WTC11 (cell line): ENCODE measurements around the gene SLC10A2. TPM values are rescaled to one million over a fixed set of nuclear protein-coding genes. Genes with fewer than 3 reads are reported as not detected.

Source experiments
- ATAC-seq: fragments of 200-7000 bp; cut with Tn5 transposase; 2 replicates; pipeline ENCODE4 v1.10.0; 2021; ENCODE audit warnings: mild to moderate bottlenecking, moderate library complexity
- CTCF ChIA-PET: fragments of 300-600 bp; sonication (Branson Sonifier 250); formaldehyde crosslinking; loops from one replicate; lab custom pipeline; 2021; ENCODE audit warnings: antibody characterized with exemption; lab: Charles Lee
- POLR2A ChIA-PET: fragments of 350-600 bp; sonication (Branson Sonifier 250); formaldehyde crosslinking; loops from one replicate; lab custom pipeline; 2021; ENCODE audit warnings: antibody characterized with exemption; lab: Charles Lee
- DNase-seq: peaks from one replicate; pipeline ENCODE4 v3.0.0; 2021; ENCODE audit warnings: low spot score
- H3K27ac Mint-ChIP-seq: 2 replicates; pipeline ENCODE4 v1.8.0; 2021; ENCODE audit warnings: mixed read lengths
- H3K27me3 Mint-ChIP-seq: 2 replicates; pipeline ENCODE4 v1.8.0; 2021; ENCODE audit warnings: low read depth, mild to moderate bottlenecking, moderate library complexity, mixed read lengths
- H3K36me3 Mint-ChIP-seq: 2 replicates; pipeline ENCODE4 v1.8.0; 2021; ENCODE audit warnings: mixed read lengths
- H3K4me1 Mint-ChIP-seq: 2 replicates; pipeline ENCODE4 v1.8.0; 2022; ENCODE audit warnings: mixed read lengths
- H3K4me3 Mint-ChIP-seq: 2 replicates; pipeline ENCODE4 v1.8.0; 2021; ENCODE audit warnings: mild to moderate bottlenecking, moderate library complexity, mixed read lengths
- H3K9me3 Mint-ChIP-seq: 2 replicates; pipeline ENCODE4 v1.8.0; 2021; ENCODE audit warnings: mixed read lengths
- ELF4 ChIP-seq: sonication (generic); formaldehyde crosslinking; IDR thresholded peaks from 2 replicates; pipeline ENCODE4 v1.8.1; 2022; ENCODE audit warnings: low read depth, mild to moderate bottlenecking, moderate library complexity, missing genetic modification reagents
- FOXK1 ChIP-seq: sonication (generic); formaldehyde crosslinking; IDR thresholded peaks from 2 replicates; pipeline ENCODE4 v1.8.0; 2022; ENCODE audit warnings: mild to moderate bottlenecking, moderate library complexity, missing genetic modification reagents
- GTF2I ChIP-seq: fragments of 250-450 bp; sonication (Bioruptor Pico); conservative IDR thresholded peaks from 2 replicates; pipeline ENCODE4 v1.4.0; 2021; ENCODE audit warnings: mild to moderate bottlenecking
- JAZF1 ChIP-seq: fragments of 250-450 bp; sonication (Bioruptor Pico); IDR thresholded peaks from 2 replicates; pipeline ENCODE4 v1.9.0; 2021; ENCODE audit warnings: moderate library complexity, mild to moderate bottlenecking, inconsistent platforms
- ZNF232 ChIP-seq: sonication (generic); formaldehyde crosslinking; IDR thresholded peaks from 2 replicates; pipeline ENCODE4 v1.8.0; 2022; ENCODE audit warnings: mild to moderate bottlenecking, missing genetic modification reagents
- total RNA-seq: library from RNA; stranded (reverse); gene quantifications from 3 replicates; pipeline ENCODE4 v1.2.3, GENCODE V29; 2021
- TF ChIP-seq, protein P1 (sequence below): sonication (generic); formaldehyde crosslinking; IDR thresholded peaks from 2 replicates; pipeline ENCODE4 v1.8.0; 2022; ENCODE audit warnings: mild to moderate bottlenecking, missing genetic modification reagents
- TF ChIP-seq, protein P2 (sequence below): sonication (generic); formaldehyde crosslinking; IDR thresholded peaks from 2 replicates; pipeline ENCODE4 v1.8.1; 2023; ENCODE audit warnings: mild to moderate bottlenecking, missing genetic modification reagents
- TF ChIP-seq, protein P3 (sequence below): sonication (generic); formaldehyde crosslinking; IDR thresholded peaks from 2 replicates; pipeline ENCODE4 v1.8.0; 2023; ENCODE audit warnings: missing genetic modification reagents
- TF ChIP-seq, protein P4 (sequence below): sonication (generic); formaldehyde crosslinking; IDR thresholded peaks from 2 replicates; pipeline ENCODE4 v1.8.1; 2022; ENCODE audit warnings: mild to moderate bottlenecking, missing genetic modification reagents, moderate library complexity, borderline replicate concordance
- TF ChIP-seq, protein P5 (sequence below): fragments of 250-450 bp; sonication (Bioruptor Pico); IDR thresholded peaks from 2 replicates; pipeline ENCODE4 v1.9.0; 2021; ENCODE audit warnings: moderate library complexity, mild to moderate bottlenecking, inconsistent platforms, borderline replicate concordance
- TF ChIP-seq, protein P6 (sequence below): sonication (generic); formaldehyde crosslinking; IDR thresholded peaks from 2 replicates; pipeline ENCODE4 v1.8.1; 2022; ENCODE audit warnings: missing genetic modification reagents, borderline replicate concordance
- TF ChIP-seq, protein P7 (sequence below): sonication (generic); formaldehyde crosslinking; IDR thresholded peaks from 2 replicates; pipeline ENCODE4 v1.8.1; 2023; ENCODE audit warnings: mild to moderate bottlenecking, missing genetic modification reagents, moderate library complexity
- TF ChIP-seq, protein P8 (sequence below): sonication (generic); formaldehyde crosslinking; IDR thresholded peaks from 2 replicates; pipeline ENCODE4 v1.8.0; 2022; ENCODE audit warnings: missing genetic modification reagents
- TF ChIP-seq, protein P9 (sequence below): fragments of 250-450 bp; sonication (Bioruptor Pico); IDR thresholded peaks from 2 replicates; pipeline ENCODE4 v2.1.2; 2022; ENCODE audit warnings: mild to moderate bottlenecking, moderate library complexity
- TF ChIP-seq, protein P10 (sequence below): sonication (generic); formaldehyde crosslinking; IDR thresholded peaks from 2 replicates; pipeline ENCODE4 v1.8.1; 2023; ENCODE audit warnings: mild to moderate bottlenecking, moderate library complexity, missing genetic modification reagents

Gene SLC10A2
- total RNA-seq, 1 experiment from 2014 or later: not detected

DNA sequence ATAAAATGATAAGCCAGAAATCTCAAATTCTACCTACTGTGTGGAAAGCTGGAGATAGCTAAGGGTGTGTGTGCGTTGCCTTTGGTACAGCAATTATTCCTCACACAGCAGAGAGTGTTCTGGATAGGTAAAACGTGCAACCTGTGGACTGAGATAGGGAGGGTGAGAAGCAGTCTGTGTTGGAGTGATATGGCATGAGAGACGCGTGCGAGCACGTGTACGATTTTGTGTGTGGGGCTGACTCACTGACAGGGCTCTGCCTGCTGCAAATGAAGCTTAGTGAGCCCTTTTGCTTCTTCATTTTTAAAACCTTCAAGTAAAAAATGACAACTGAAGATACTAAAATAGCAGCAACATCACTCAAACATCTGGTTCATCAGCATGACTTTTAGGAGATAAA, 35.7 kb upstream of the SLC10A2 start:
- peaks cover 12% of the 10 kb centered on the region for H3K36me3 Mint-ChIP-seq
- H3K4me3 Mint-ChIP-seq: no peak overlapping the region
- TF ChIP-seq, protein P1, sequence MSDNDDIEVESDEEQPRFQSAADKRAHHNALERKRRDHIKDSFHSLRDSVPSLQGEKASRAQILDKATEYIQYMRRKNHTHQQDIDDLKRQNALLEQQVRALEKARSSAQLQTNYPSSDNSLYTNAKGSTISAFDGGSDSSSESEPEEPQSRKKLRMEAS (CRISPR knock-in tag): no peak
- TF ChIP-seq ZNF232 (CRISPR knock-in tag) (no peak), GTF2I (CRISPR knock-in tag) (no peak), ELF4 (CRISPR knock-in tag) (no peak), FOXK1 (no peak), JAZF1 (CRISPR knock-in tag) (no peak)
- TF ChIP-seq, protein P2, sequence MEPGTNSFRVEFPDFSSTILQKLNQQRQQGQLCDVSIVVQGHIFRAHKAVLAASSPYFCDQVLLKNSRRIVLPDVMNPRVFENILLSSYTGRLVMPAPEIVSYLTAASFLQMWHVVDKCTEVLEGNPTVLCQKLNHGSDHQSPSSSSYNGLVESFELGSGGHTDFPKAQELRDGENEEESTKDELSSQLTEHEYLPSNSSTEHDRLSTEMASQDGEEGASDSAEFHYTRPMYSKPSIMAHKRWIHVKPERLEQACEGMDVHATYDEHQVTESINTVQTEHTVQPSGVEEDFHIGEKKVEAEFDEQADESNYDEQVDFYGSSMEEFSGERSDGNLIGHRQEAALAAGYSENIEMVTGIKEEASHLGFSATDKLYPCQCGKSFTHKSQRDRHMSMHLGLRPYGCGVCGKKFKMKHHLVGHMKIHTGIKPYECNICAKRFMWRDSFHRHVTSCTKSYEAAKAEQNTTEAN (CRISPR knock-in tag): no peak
- TF ChIP-seq, protein P3, sequence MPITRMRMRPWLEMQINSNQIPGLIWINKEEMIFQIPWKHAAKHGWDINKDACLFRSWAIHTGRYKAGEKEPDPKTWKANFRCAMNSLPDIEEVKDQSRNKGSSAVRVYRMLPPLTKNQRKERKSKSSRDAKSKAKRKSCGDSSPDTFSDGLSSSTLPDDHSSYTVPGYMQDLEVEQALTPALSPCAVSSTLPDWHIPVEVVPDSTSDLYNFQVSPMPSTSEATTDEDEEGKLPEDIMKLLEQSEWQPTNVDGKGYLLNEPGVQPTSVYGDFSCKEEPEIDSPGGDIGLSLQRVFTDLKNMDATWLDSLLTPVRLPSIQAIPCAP (CRISPR knock-in tag): no peak
- TF ChIP-seq, protein P4, sequence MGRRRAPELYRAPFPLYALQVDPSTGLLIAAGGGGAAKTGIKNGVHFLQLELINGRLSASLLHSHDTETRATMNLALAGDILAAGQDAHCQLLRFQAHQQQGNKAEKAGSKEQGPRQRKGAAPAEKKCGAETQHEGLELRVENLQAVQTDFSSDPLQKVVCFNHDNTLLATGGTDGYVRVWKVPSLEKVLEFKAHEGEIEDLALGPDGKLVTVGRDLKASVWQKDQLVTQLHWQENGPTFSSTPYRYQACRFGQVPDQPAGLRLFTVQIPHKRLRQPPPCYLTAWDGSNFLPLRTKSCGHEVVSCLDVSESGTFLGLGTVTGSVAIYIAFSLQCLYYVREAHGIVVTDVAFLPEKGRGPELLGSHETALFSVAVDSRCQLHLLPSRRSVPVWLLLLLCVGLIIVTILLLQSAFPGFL (CRISPR knock-in tag): no peak
- TF ChIP-seq, protein P5, sequence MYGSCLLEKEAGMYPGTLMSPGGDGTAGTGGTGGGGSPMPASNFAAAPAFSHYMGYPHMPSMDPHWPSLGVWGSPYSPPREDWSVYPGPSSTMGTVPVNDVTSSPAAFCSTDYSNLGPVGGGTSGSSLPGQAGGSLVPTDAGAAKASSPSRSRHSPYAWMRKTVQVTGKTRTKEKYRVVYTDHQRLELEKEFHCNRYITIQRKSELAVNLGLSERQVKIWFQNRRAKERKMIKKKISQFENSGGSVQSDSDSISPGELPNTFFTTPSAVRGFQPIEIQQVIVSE: no peak
- TF ChIP-seq, protein P6, sequence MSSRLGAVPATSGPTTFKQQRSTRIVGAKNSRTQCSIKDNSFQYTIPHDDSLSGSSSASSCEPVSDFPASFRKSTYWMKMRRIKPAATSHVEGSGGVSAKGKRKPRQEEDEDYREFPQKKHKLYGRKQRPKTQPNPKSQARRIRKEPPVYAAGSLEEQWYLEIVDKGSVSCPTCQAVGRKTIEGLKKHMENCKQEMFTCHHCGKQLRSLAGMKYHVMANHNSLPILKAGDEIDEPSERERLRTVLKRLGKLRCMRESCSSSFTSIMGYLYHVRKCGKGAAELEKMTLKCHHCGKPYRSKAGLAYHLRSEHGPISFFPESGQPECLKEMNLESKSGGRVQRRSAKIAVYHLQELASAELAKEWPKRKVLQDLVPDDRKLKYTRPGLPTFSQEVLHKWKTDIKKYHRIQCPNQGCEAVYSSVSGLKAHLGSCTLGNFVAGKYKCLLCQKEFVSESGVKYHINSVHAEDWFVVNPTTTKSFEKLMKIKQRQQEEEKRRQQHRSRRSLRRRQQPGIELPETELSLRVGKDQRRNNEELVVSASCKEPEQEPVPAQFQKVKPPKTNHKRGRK: no peak
- TF ChIP-seq, protein P7, sequence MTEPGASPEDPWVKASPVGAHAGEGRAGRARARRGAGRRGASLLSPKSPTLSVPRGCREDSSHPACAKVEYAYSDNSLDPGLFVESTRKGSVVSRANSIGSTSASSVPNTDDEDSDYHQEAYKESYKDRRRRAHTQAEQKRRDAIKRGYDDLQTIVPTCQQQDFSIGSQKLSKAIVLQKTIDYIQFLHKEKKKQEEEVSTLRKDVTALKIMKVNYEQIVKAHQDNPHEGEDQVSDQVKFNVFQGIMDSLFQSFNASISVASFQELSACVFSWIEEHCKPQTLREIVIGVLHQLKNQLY (CRISPR knock-in tag): no peak
- TF ChIP-seq, protein P8, sequence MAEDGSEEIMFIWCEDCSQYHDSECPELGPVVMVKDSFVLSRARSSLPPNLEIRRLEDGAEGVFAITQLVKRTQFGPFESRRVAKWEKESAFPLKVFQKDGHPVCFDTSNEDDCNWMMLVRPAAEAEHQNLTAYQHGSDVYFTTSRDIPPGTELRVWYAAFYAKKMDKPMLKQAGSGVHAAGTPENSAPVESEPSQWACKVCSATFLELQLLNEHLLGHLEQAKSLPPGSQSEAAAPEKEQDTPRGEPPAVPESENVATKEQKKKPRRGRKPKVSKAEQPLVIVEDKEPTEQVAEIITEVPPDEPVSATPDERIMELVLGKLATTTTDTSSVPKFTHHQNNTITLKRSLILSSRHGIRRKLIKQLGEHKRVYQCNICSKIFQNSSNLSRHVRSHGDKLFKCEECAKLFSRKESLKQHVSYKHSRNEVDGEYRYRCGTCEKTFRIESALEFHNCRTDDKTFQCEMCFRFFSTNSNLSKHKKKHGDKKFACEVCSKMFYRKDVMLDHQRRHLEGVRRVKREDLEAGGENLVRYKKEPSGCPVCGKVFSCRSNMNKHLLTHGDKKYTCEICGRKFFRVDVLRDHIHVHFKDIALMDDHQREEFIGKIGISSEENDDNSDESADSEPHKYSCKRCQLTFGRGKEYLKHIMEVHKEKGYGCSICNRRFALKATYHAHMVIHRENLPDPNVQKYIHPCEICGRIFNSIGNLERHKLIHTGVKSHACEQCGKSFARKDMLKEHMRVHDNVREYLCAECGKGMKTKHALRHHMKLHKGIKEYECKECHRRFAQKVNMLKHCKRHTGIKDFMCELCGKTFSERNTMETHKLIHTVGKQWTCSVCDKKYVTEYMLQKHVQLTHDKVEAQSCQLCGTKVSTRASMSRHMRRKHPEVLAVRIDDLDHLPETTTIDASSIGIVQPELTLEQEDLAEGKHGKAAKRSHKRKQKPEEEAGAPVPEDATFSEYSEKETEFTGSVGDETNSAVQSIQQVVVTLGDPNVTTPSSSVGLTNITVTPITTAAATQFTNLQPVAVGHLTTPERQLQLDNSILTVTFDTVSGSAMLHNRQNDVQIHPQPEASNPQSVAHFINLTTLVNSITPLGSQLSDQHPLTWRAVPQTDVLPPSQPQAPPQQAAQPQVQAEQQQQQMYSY (CRISPR knock-in tag): no peak
- TF ChIP-seq, protein P9, sequence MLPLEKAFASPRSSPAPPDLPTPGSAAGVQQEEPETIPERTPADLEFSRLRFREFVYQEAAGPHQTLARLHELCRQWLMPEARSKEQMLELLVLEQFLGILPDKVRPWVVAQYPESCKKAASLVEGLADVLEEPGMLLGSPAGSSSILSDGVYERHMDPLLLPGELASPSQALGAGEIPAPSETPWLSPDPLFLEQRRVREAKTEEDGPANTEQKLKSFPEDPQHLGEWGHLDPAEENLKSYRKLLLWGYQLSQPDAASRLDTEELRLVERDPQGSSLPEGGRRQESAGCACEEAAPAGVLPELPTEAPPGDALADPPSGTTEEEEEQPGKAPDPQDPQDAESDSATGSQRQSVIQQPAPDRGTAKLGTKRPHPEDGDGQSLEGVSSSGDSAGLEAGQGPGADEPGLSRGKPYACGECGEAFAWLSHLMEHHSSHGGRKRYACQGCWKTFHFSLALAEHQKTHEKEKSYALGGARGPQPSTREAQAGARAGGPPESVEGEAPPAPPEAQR (CRISPR knock-in tag): no peak
- TF ChIP-seq, protein P10, sequence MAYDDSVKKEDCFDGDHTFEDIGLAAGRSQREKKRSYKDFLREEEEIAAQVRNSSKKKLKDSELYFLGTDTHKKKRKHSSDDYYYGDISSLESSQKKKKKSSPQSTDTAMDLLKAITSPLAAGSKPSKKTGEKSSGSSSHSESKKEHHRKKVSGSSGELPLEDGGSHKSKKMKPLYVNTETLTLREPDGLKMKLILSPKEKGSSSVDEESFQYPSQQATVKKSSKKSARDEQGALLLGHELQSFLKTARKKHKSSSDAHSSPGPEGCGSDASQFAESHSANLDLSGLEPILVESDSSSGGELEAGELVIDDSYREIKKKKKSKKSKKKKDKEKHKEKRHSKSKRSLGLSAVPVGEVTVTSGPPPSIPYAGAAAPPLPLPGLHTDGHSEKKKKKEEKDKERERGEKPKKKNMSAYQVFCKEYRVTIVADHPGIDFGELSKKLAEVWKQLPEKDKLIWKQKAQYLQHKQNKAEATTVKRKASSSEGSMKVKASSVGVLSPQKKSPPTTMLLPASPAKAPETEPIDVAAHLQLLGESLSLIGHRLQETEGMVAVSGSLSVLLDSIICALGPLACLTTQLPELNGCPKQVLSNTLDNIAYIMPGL: no peak
- peaks cover 30% of the 10 kb centered on the region for H3K4me1 Mint-ChIP-seq
- ATAC-seq: no peak
- no peak for DNase-seq
- H3K27ac Mint-ChIP-seq: no peak overlapping the region
- ChIA-PET CTCF (interaction anchor here (0.7 kb wide), 1 partner anchor 38 kb away, joined by 3 read pairs; no protein-coding TSS in a partner anchor), POLR2A (no interaction called here)
- H3K27me3 Mint-ChIP-seq: no peaks in the 10 kb centered on the region
- peaks cover 19% of the 10 kb centered on the region for H3K9me3 Mint-ChIP-seq
